H1 (cell line): ENCODE results near the gene DCAF4L1. TPM values are rescaled to one million over a fixed set of nuclear protein-coding genes. Genes with fewer than 3 reads are reported as not detected.

Source experiments
- ATF2 ChIP-seq: IDR thresholded peaks from 2 replicates; pipeline ENCODE4 v1.6.1; 2012; ENCODE audit warnings: low read length, inconsistent platforms
- CHD2 ChIP-seq: IDR thresholded peaks from 2 replicates; pipeline ENCODE4 v1.6.1; 2012; ENCODE audit warnings: low read length, improper control_type of control experiment
- HDAC2 ChIP-seq, 2 experiments: fragments of 300-600 bp in 1 of 2; sonication (generic) in 1 of 2; IDR thresholded peaks; 2 replicates each; pipeline ENCODE4 v1.6.1; 2011 to 2012; ENCODE audit warnings: low read depth in 2 of 2, low read length in 2 of 2, mild to moderate bottlenecking in 2 of 2, moderate library complexity in 2 of 2, borderline replicate concordance in 1 of 2, inconsistent platforms in 1 of 2
- RAD21 ChIP-seq, 2 experiments: IDR thresholded peaks in 1 of 2; conservative IDR thresholded peaks in 1 of 2; 2 replicates each; pipeline ENCODE4 v1.6.1; 2011; ENCODE audit warnings: low read depth in 2 of 2, low read length in 2 of 2, improper control_type of control experiment in 1 of 2, inconsistent platforms in 1 of 2, mild to moderate bottlenecking in 1 of 2, moderate library complexity in 1 of 2
- RNF2 ChIP-seq: fragments of 200-900, 300-1000 bp; sonication (generic); IDR thresholded peaks from 2 replicates; pipeline ENCODE4 v1.7.1; 2016; ENCODE audit warnings: borderline replicate concordance, low read depth, mild to moderate bottlenecking, antibody characterized with exemption, low read length; ENCODE audit not compliant: poor library complexity, severe bottlenecking; ENCODE audit errors: missing control alignments
- SAP30 ChIP-seq: fragments of 300-600 bp; sonication (generic); IDR thresholded peaks from 2 replicates; pipeline ENCODE4 v1.7.1; 2012; ENCODE audit warnings: low read length, moderate library complexity, mild to moderate bottlenecking, inconsistent platforms; ENCODE audit not compliant: insufficient read depth, insufficient replicate concordance
- SIN3A ChIP-seq, 2 experiments: IDR thresholded peaks in 1 of 2; conservative IDR thresholded peaks in 1 of 2; 2 replicates each; pipeline ENCODE4 v1.6.1; 2011 to 2012; ENCODE audit warnings: low read length in 2 of 2, improper control_type of control experiment in 1 of 2, low read depth in 1 of 2, mild to moderate bottlenecking in 1 of 2
- polyA plus RNA-seq, 7 experiments: library from polyadenylated mRNA; depleted of rRNA in 3 of 7; stranded (reverse) in 5 of 7; unstranded in 2 of 7; fragments of >200 nt in 5 of 7; fragments of 200-250 nt in 2 of 7; gene quantifications; 1 replicate in 5 of 7; 2 replicates in 1 of 7; 4 replicates in 1 of 7; pipeline versions ENCODE4 v1.2.1 to v1.2.3, GENCODE V29; 2011 to 2013; ENCODE audit warnings: missing spikeins in 2 of 7, mixed read lengths in 2 of 7
- total RNA-seq: library from RNA; stranded (reverse); fragmentation: NEBNext Ultra II Directional; extraction: Animal tissue kit (Norgen Biotek cat#: 25700); gene quantifications from 2 replicates; pipeline ENCODE4 v1.2.1, GENCODE V29; 2021

DCAF4L1 gene
- total and polyA plus RNA-seq, 2 of the 8 experiments (the other 6 are each of a cell fraction or from before 2014, with no cell fraction given): 0.06 to 0.15 TPM

- TF ChIP-seq SAP30 (no peak), RNF2 (no peak), HDAC2 (IDR thresholded peaks at IDR 0.05; ENCODE audit: borderline replicate concordance in 1 of 2, low read depth in 2 of 2, low read length in 2 of 2) (no peak), ATF2 (no peak), SIN3A (conservative IDR thresholded peaks at IDR 0.05 in 1 of 2, IDR thresholded peaks at IDR 0.05 in 1 of 2; ENCODE audit: low read depth in 1 of 2, low read length in 2 of 2) (no peak), RAD21 (IDR thresholded peaks at IDR 0.05 in 1 of 2, conservative IDR thresholded peaks at IDR 0.05 in 1 of 2; ENCODE audit: low read depth in 2 of 2, low read length in 2 of 2) (no peak), CHD2 (no peak)
These were observed 17.8 kb downstream of the DCAF4L1 start (continued) for GRCh38 chr4:41999321-41999720.
